Keratinocyte (primary cell): Measurements from ENCODE around the gene GAD2. TPM values are rescaled to one million over a fixed set of nuclear protein-coding genes. Genes with fewer than 3 reads are reported as not detected.

ENCODE experiments used
- DNase-seq: peaks from one replicate; pipeline ENCODE4 v3.0.0-alpha.2; 2011; ENCODE audit warnings: low read depth, missing footprints, low spot score
- FAIRE-seq: peaks from 2 replicates; lab custom pipeline; 2011; peaks lifted over from hg19 to GRCh38; lab: Jason Lieb, UNC
- H2AFZ ChIP-seq: 2 replicates; pipeline ENCODE4 v1.6.0; 2012; ENCODE audit warnings: low read length, control low read depth, inconsistent platforms; ENCODE audit not compliant: control insufficient read depth
- H3K27ac ChIP-seq: 2 replicates; pipeline ENCODE4 v1.5.1; 2011; ENCODE audit warnings: low read length; ENCODE audit not compliant: control insufficient read depth, insufficient read depth
- H3K27me3 ChIP-seq: 3 replicates; pipeline ENCODE4 v1.6.0; 2011; ENCODE audit warnings: low read length; ENCODE audit not compliant: control insufficient read depth, insufficient read depth; ENCODE audit errors: extremely low read depth
- H3K36me3 ChIP-seq, 2 experiments: 2 replicates in 1 of 2; 3 replicates in 1 of 2; pipeline ENCODE4 v1.5.1; 2011; ENCODE audit warnings: low read length in 2 of 2, mild to moderate bottlenecking in 1 of 2; ENCODE audit not compliant: control insufficient read depth in 2 of 2, insufficient read depth in 2 of 2; ENCODE audit errors: extremely low read depth in 1 of 2
- H3K4me1 ChIP-seq: 3 replicates; pipeline ENCODE4 v1.5.1; 2011; ENCODE audit warnings: low read length; ENCODE audit not compliant: control insufficient read depth, insufficient read depth; ENCODE audit errors: extremely low read depth
- H3K4me2 ChIP-seq: 3 replicates; pipeline ENCODE4 v1.6.0; 2011; ENCODE audit warnings: low read depth, low read length; ENCODE audit not compliant: control insufficient read depth, insufficient read depth; ENCODE audit errors: extremely low read depth
- H3K4me3 ChIP-seq, 3 experiments: fragments of 200-600 bp in 1 of 3; sonication (generic) in 1 of 3; 2 replicates in 2 of 3; 3 replicates in 1 of 3; pipeline ENCODE4 v1.5.1; 2011 to 2016; ENCODE audit warnings: low read length in 3 of 3, mild to moderate bottlenecking in 3 of 3, control low read depth in 2 of 3, inconsistent platforms in 1 of 3, low read depth in 1 of 3, mixed read lengths in 1 of 3, mixed run types in 1 of 3, moderate library complexity in 1 of 3; ENCODE audit not compliant: control insufficient read depth in 2 of 3, insufficient read depth in 2 of 3; ENCODE audit errors: extremely low read depth in 1 of 3
- H3K79me2 ChIP-seq: 2 replicates; pipeline ENCODE4 v1.6.0; 2012; ENCODE audit warnings: low read length; ENCODE audit not compliant: control insufficient read depth, insufficient read depth
- H3K9ac ChIP-seq: 3 replicates; pipeline ENCODE4 v1.6.0; 2011; ENCODE audit warnings: low read length; ENCODE audit not compliant: control insufficient read depth, insufficient read depth; ENCODE audit errors: extremely low read depth
- H3K9me1 ChIP-seq: 3 replicates; pipeline ENCODE4 v1.6.0; 2011; ENCODE audit warnings: low read length; ENCODE audit not compliant: control insufficient read depth, insufficient read depth; ENCODE audit errors: extremely low read depth
- H3K9me3 ChIP-seq: 2 replicates; pipeline ENCODE4 v1.5.1; 2012; ENCODE audit warnings: low read depth, low read length; ENCODE audit not compliant: control insufficient read depth
- H4K20me1 ChIP-seq: 3 replicates; pipeline ENCODE4 v1.6.0; 2011; ENCODE audit warnings: low read length; ENCODE audit not compliant: control insufficient read depth, insufficient read depth; ENCODE audit errors: extremely low read depth
- CTCF ChIP-seq, 3 experiments: IDR thresholded peaks in 1 of 3; conservative IDR thresholded peaks in 1 of 3; optimal IDR thresholded peaks in 1 of 3; 2 replicates in 2 of 3; 3 replicates in 1 of 3; pipeline versions ENCODE3 to v1.5.1; 2011; ENCODE audit warnings: low read length in 3 of 3, mild to moderate bottlenecking in 3 of 3, moderate library complexity in 2 of 3, control low read depth in 1 of 3, inconsistent platforms in 1 of 3; ENCODE audit not compliant: insufficient read depth in 2 of 3; ENCODE audit errors: extremely low read depth in 1 of 3
- EZH2 ChIP-seq: IDR thresholded peaks from one replicate; pipeline ENCODE4 v1.6.1; 2012; ENCODE audit warnings: inconsistent platforms, mild to moderate bottlenecking, low read length, moderate library complexity
- dilution Hi-C: fragments of 300-500 bp; cut with MboI; formaldehyde crosslinking; loops from one replicate; pipeline ENCODE4 v1.7.0; 2020; ENCODE audit warnings: low sequenced_read_pairs; ENCODE audit not compliant: extremely low pct_ligation_motif_present
- polyA plus RNA-seq, 5 experiments: library from polyadenylated mRNA; depleted of rRNA in 3 of 5; stranded (reverse) in 3 of 5; stranded (forward) in 1 of 5; unstranded in 1 of 5; fragments of >200 nt; gene quantifications; 1 replicate in 1 of 5; 2 replicates in 3 of 5; 3 replicates in 1 of 5; pipeline versions ENCODE4 v1.2.1 to v1.2.3, GENCODE V29; 2011 to 2012; ENCODE audit warnings: missing spikeins in 2 of 5, low read depth in 1 of 5, low replicate concordance in 1 of 5

Gene GAD2
- polyA plus RNA-seq, 1 donor (not counting 4 experiments of a cell fraction or from before 2014, with no cell fraction given), result not detected

DNA sequence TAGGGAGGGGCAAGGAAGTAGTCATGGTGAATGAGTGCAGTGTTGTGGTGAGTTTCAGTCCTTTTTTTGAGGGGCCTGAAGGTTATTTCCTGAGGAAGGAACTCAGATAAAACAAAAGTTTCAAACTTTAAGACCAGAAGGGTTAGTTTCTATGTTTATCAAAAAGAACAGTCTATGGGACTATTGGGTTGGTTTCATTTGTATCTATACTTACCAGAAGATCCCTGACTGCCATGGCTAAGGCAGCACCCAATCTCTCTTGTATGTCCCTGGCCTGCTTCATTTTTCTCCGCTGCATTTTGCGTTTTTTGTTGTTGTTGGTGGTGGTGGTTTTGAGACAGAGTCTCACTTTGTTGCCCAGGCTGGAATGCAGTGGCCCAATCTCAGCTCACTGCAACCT is 19.3 kb upstream of the GAD2 start:
- H4K20me1 ChIP-seq, result no peaks in the 10 kb centered on the region
- H3K36me3 ChIP-seq, result no peaks in the 10 kb centered on the region
- dilution Hi-C loops, result no loop called here
- H3K27me3 ChIP-seq, result no peaks in the 10 kb centered on the region
- no peaks in the 10 kb centered on the region for H3K79me2 ChIP-seq
- no peaks in the 10 kb centered on the region for H3K9me1 ChIP-seq
- no peaks in the 10 kb centered on the region for H3K9me3 ChIP-seq
- H3K4me2 ChIP-seq, result no peak overlapping the region
- no peaks in the 10 kb centered on the region for H3K4me1 ChIP-seq
- TF ChIP-seq EZH2, result no peak
- TF ChIP-seq CTCF (optimal IDR thresholded peaks at IDR 0.05 in 1 of 3, IDR thresholded peaks at IDR 0.05 in 1 of 3, conservative IDR thresholded peaks at IDR 0.05 in 1 of 3; ENCODE audit: extremely low read depth in 1 of 3, insufficient read depth in 2 of 3, low read length in 3 of 3), result no peak
- no peak overlapping the region for H3K9ac ChIP-seq
- H3K27ac ChIP-seq, result no peak overlapping the region
- FAIRE-seq (no peak), DNase-seq (no peak)
- no peak overlapping the region for H3K4me3 ChIP-seq
- no peak overlapping the region for H2AFZ ChIP-seq

DNA sequence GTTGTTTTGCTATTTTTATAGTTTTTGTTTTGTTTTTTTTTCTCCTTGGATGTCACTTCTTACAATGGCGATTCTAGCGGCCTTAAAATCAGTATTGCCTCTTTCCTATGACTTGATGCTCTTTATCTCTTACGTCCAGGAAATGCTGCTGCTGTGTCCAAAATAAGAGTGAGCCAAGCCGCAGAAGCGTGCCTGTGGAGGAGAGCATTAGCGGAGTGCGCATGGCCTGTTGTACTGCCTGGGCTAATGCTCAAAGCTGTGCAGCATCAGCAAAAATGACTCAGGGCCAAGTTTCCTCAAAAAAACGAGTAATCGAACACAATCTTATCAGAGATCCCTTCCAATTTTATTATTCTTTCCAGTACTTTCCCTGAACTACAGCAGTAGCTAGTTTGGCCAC is 18.5 kb upstream of the GAD2 start:
- Histone ChIP-seq H3K9ac (no peak overlapping the region), H3K36me3 (no peaks in the 10 kb centered on the region), H4K20me1 (no peaks in the 10 kb centered on the region), H3K4me1 (no peaks in the 10 kb centered on the region), H3K79me2 (no peaks in the 10 kb centered on the region), H3K9me3 (no peaks in the 10 kb centered on the region), H3K27ac (no peak overlapping the region), H2AFZ (no peak overlapping the region), H3K9me1 (no peaks in the 10 kb centered on the region), H3K4me2 (no peak overlapping the region), H3K4me3 (no peak overlapping the region), H3K27me3 (no peaks in the 10 kb centered on the region)
- TF ChIP-seq EZH2 (no peak), CTCF (optimal IDR thresholded peaks at IDR 0.05 in 1 of 3, IDR thresholded peaks at IDR 0.05 in 1 of 3, conservative IDR thresholded peaks at IDR 0.05 in 1 of 3; ENCODE audit: extremely low read depth in 1 of 3, insufficient read depth in 2 of 3, low read length in 3 of 3) (no peak)
- dilution Hi-C loops, result no loop called here
- FAIRE-seq (no peak), DNase-seq (no peak)
